ENCODE measurements around the gene TSSK2.

Gene TSSK2

DNA sequence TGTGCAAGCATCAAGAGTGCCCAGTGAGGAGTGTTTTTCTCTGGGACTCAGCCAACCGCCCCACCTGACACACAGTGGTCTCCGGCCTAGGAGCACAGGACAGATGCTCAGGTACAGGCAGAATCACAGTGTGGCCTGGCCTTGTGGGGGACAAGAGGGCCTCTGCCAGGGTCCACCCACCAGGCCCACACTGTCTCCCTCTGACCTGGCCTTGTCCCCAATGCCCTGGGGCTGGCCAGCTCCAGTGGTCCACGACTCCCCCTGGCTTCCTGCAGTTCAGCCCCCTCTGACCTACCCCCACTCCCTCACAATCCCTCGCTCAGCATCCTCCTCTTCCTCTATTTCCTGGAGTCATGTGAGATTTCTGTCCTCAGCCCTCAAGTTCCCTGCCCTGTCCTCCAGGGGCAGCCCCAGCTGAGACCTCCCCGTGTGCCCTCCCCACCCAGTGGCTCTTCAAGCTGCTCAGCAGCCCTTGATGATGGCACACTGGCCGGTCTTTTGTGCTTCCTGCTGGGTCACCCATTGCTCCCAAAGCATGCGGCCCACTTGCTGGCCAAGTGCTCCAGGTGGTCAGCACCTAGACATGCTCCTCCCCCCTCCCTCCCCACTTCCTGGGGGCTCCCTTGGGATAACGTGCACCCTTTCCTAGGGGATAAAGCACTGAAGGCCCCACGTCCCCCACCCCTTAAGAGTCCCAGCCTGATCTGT is 1.7 kb downstream of the TSSK2 start:
- Histone ChIP-seq H3K4me3 (ENCODE audit: low read length in 2 of 2) (no peak overlapping the region), H3K9me3 (replicated peaks in 1 of 2; ENCODE audit: control insufficient read depth in 2 of 2, insufficient read depth in 1 of 2, low read depth in 1 of 2, low read length in 2 of 2) (no peaks in the 10 kb centered on the region), H3K4me2 (ENCODE audit: insufficient read depth, low read length, poor library complexity, severe bottlenecking) (no peak overlapping the region), H3K36me3 (replicated peaks in 1 of 2; ENCODE audit: control insufficient read depth in 2 of 2, insufficient read depth in 2 of 2, low read length in 2 of 2) (peaks cover 47 to 64% of the 10 kb centered on the region in 2 donors), H3K4me1 (ENCODE audit: control insufficient read depth in 2 of 2, insufficient read depth in 1 of 2, low read depth in 1 of 2, low read length in 2 of 2) (no peaks in the 10 kb centered on the region), H4K91ac (ENCODE audit: low read depth, low read length, poor library complexity) (no peak overlapping the region), H3K23ac (ENCODE audit: low read depth, low read length, poor library complexity) (peak overlapping the region; percentile 65), H2BK5ac (ENCODE audit: low read length) (no peak overlapping the region), H3K18ac (ENCODE audit: low read length) (no peak overlapping the region), H3K27me3 (ENCODE audit: control insufficient read depth in 3 of 3, insufficient read depth in 3 of 3, low read depth in 1 of 3, low read length in 3 of 3) (no peaks in the 10 kb centered on the region), H3K14ac (ENCODE audit: low read length) (no peak overlapping the region), H2BK120ac (ENCODE audit: low read depth, low read length) (no peak overlapping the region), H4K8ac (ENCODE audit: low read depth, low read length) (peak overlapping the region; percentile 43), H2BK15ac (ENCODE audit: low read length) (no peak overlapping the region), H2AFZ (ENCODE audit: low read length) (no peak overlapping the region), H3K27ac (replicated peaks; ENCODE audit: low read length) (no peak overlapping the region), H3K9ac (ENCODE audit: low read depth, low read length, poor library complexity) (no peak overlapping the region), H3K79me1 (ENCODE audit: low read depth, low read length) (peaks cover 9% of the 10 kb centered on the region), H2BK12ac (ENCODE audit: low read length) (no peak overlapping the region), H2AK5ac (ENCODE audit: low read depth, low read length) (no peak overlapping the region), H3K4ac (ENCODE audit: low read length) (no peak overlapping the region)
- no CpG with 5 or more reads among the region's 9 CpGs for WGBS, 2 donors (ENCODE audit: extremely low coverage in 2 of 2, insufficient read length in 2 of 2, insufficient replicate concordance in 1 of 2)
- no peak for DNase-seq (ENCODE audit: low spot score)

DNA sequence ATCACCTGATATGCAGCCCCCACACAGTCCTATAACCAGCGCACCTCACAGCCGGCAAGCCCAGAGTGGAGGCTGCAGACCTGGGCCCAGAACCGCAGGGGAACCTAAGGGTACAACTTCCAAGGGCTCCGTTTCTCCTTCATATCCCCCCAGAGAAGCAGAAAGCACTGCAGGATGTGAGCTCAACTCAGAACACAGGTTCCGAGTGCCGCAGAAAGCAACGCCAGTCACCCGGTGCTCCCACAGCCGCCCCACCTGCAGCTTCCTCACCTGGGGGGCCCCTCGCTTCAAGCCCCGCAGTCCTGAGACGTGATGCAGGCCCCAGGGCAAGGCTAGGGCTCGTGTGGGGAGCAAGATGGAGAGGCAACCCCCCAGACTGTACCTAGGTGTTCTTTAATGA is 2.5 kb downstream of the TSSK2 start:
- Histone ChIP-seq H3K4ac (ENCODE audit: low read length) (no peak overlapping the region), H3K27me3 (ENCODE audit: control insufficient read depth in 3 of 3, insufficient read depth in 3 of 3, low read depth in 1 of 3, low read length in 3 of 3) (no peaks in the 10 kb centered on the region), H3K4me1 (ENCODE audit: control insufficient read depth in 2 of 2, insufficient read depth in 1 of 2, low read depth in 1 of 2, low read length in 2 of 2) (no peaks in the 10 kb centered on the region), H2AFZ (ENCODE audit: low read length) (no peak overlapping the region), H3K23ac (ENCODE audit: low read depth, low read length, poor library complexity) (no peak overlapping the region), H3K4me3 (ENCODE audit: low read length in 2 of 2) (no peak overlapping the region), H3K9me3 (replicated peaks in 1 of 2; ENCODE audit: control insufficient read depth in 2 of 2, insufficient read depth in 1 of 2, low read depth in 1 of 2, low read length in 2 of 2) (no peaks in the 10 kb centered on the region), H3K18ac (ENCODE audit: low read length) (no peak overlapping the region), H3K14ac (ENCODE audit: low read length) (no peak overlapping the region), H2BK5ac (ENCODE audit: low read length) (no peak overlapping the region), H4K8ac (ENCODE audit: low read depth, low read length) (no peak overlapping the region), H2BK12ac (ENCODE audit: low read length) (no peak overlapping the region), H2BK120ac (ENCODE audit: low read depth, low read length) (no peak overlapping the region), H3K27ac (replicated peaks; ENCODE audit: low read length) (no peak overlapping the region), H2BK15ac (ENCODE audit: low read length) (no peak overlapping the region), H3K36me3 (replicated peaks in 1 of 2; ENCODE audit: control insufficient read depth in 2 of 2, insufficient read depth in 2 of 2, low read length in 2 of 2) (peaks cover 53 to 71% of the 10 kb centered on the region in 2 donors), H2AK5ac (ENCODE audit: low read depth, low read length) (no peak overlapping the region), H3K4me2 (ENCODE audit: insufficient read depth, low read length, poor library complexity, severe bottlenecking) (no peak overlapping the region), H4K91ac (ENCODE audit: low read depth, low read length, poor library complexity) (no peak overlapping the region), H3K79me1 (ENCODE audit: low read depth, low read length) (peaks cover 9% of the 10 kb centered on the region), H3K9ac (ENCODE audit: low read depth, low read length, poor library complexity) (no peak overlapping the region)
- no CpG with 5 or more reads among the region's 13 CpGs for WGBS, 2 donors (ENCODE audit: extremely low coverage in 2 of 2, insufficient read length in 2 of 2, insufficient replicate concordance in 1 of 2)
- DNase-seq (ENCODE audit: low spot score): no peak

- Histone ChIP-seq H4K8ac (ENCODE audit: low read depth, low read length) (no peak overlapping the region), H3K18ac (ENCODE audit: low read length) (no peak overlapping the region), H3K36me3 (replicated peaks in 1 of 2; ENCODE audit: control insufficient read depth in 2 of 2, insufficient read depth in 2 of 2, low read length in 2 of 2) (peaks cover 60 to 79% of the 10 kb centered on the region in 2 donors), H2AFZ (ENCODE audit: low read length) (no peak overlapping the region), H3K27me3 (ENCODE audit: control insufficient read depth in 3 of 3, insufficient read depth in 3 of 3, low read depth in 1 of 3, low read length in 3 of 3) (no peaks in the 10 kb centered on the region), H4K91ac (ENCODE audit: low read depth, low read length, poor library complexity) (no peak overlapping the region), H3K4me3 (ENCODE audit: low read length in 2 of 2) (no peak overlapping the region), H2BK5ac (ENCODE audit: low read length) (no peak overlapping the region), H3K27ac (replicated peaks; ENCODE audit: low read length) (no peak overlapping the region), H3K4ac (ENCODE audit: low read length) (no peak overlapping the region), H3K4me2 (ENCODE audit: insufficient read depth, low read length, poor library complexity, severe bottlenecking) (no peak overlapping the region), H3K4me1 (ENCODE audit: control insufficient read depth in 2 of 2, insufficient read depth in 1 of 2, low read depth in 1 of 2, low read length in 2 of 2) (no peaks in the 10 kb centered on the region), H2AK5ac (ENCODE audit: low read depth, low read length) (no peak overlapping the region), H2BK120ac (ENCODE audit: low read depth, low read length) (no peak overlapping the region), H3K79me1 (ENCODE audit: low read depth, low read length) (peaks cover 9% of the 10 kb centered on the region), H3K23ac (ENCODE audit: low read depth, low read length, poor library complexity) (no peak overlapping the region), H2BK15ac (ENCODE audit: low read length) (no peak overlapping the region), H3K9ac (ENCODE audit: low read depth, low read length, poor library complexity) (no peak overlapping the region), H3K14ac (ENCODE audit: low read length) (no peak overlapping the region), H2BK12ac (ENCODE audit: low read length) (no peak overlapping the region), H3K9me3 (replicated peaks in 1 of 2; ENCODE audit: control insufficient read depth in 2 of 2, insufficient read depth in 1 of 2, low read depth in 1 of 2, low read length in 2 of 2) (no peaks in the 10 kb centered on the region)
- DNase-seq (ENCODE audit: low spot score): no peak
- no CpG with 5 or more reads among the region's 21 CpGs for WGBS, 2 donors (ENCODE audit: extremely low coverage in 2 of 2, insufficient read length in 2 of 2, insufficient replicate concordance in 1 of 2)
Measured at GRCh38 chr22:19134176-19134831, 3.2 kb downstream of the TSSK2 start.

DNA sequence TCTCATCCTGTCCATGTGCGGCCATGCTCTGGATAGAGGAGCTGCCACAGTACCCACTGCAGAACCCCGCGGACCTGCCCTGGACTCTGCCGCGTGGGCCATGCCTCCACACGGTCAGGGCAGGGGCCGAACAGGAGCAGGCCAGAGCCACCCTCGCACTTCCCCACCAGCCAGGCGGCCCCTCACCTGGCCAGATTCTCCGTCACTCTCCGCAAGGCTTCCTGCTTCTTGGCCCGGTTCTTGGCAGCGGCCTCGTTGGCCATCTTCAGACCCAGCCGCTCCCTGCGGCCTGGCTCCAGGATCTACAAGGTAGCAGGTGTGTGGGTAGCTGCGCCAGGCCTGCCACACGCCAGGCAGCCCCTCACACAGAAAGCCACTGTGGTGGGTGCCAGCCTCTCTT is 3.8 kb downstream of the TSSK2 start:
- H3K14ac ChIP-seq (ENCODE audit: low read length): no peak overlapping the region
- H3K27ac ChIP-seq (replicated peaks; ENCODE audit: low read length): no peak overlapping the region
- H2BK5ac ChIP-seq (ENCODE audit: low read length): no peak overlapping the region

More for the DNA sequence above, 3.8 kb downstream of the TSSK2 start:
- H3K4me1 ChIP-seq (ENCODE audit: control insufficient read depth in 2 of 2, insufficient read depth in 1 of 2, low read depth in 1 of 2, low read length in 2 of 2): no peaks in the 10 kb centered on the region
- no peak overlapping the region for H3K18ac ChIP-seq (ENCODE audit: low read length)
- no CpG with 5 or more reads among the region's 18 CpGs for WGBS, 2 donors (ENCODE audit: extremely low coverage in 2 of 2, insufficient read length in 2 of 2, insufficient replicate concordance in 1 of 2)
- DNase-seq (ENCODE audit: low spot score): no peak
- no peak overlapping the region for H3K23ac ChIP-seq (ENCODE audit: low read depth, low read length, poor library complexity)
- H2BK120ac ChIP-seq (ENCODE audit: low read depth, low read length): no peak overlapping the region
- H3K27me3 ChIP-seq (ENCODE audit: control insufficient read depth in 3 of 3, insufficient read depth in 3 of 3, low read depth in 1 of 3, low read length in 3 of 3): no peaks in the 10 kb centered on the region
- H3K4me2 ChIP-seq (ENCODE audit: insufficient read depth, low read length, poor library complexity, severe bottlenecking): no peak overlapping the region
- peaks cover 65 to 84% of the 10 kb centered on the region in 2 donors for H3K36me3 ChIP-seq (replicated peaks in 1 of 2; ENCODE audit: control insufficient read depth in 2 of 2, insufficient read depth in 2 of 2, low read length in 2 of 2)
- H4K91ac ChIP-seq (ENCODE audit: low read depth, low read length, poor library complexity): no peak overlapping the region
- no peaks in the 10 kb centered on the region for H3K9me3 ChIP-seq (replicated peaks in 1 of 2; ENCODE audit: control insufficient read depth in 2 of 2, insufficient read depth in 1 of 2, low read depth in 1 of 2, low read length in 2 of 2)
- H3K9ac ChIP-seq (ENCODE audit: low read depth, low read length, poor library complexity): no peak overlapping the region
- no peak overlapping the region for H2BK12ac ChIP-seq (ENCODE audit: low read length)
- H2AFZ ChIP-seq (ENCODE audit: low read length): no peak overlapping the region
- no peak overlapping the region for H3K4ac ChIP-seq (ENCODE audit: low read length)
- no peak overlapping the region for H4K8ac ChIP-seq (ENCODE audit: low read depth, low read length)
- no peak overlapping the region for H3K4me3 ChIP-seq (ENCODE audit: low read length in 2 of 2)
- H2AK5ac ChIP-seq (ENCODE audit: low read depth, low read length): no peak overlapping the region
- H3K79me1 ChIP-seq (ENCODE audit: low read depth, low read length): peaks cover 9% of the 10 kb centered on the region
- H2BK15ac ChIP-seq (ENCODE audit: low read length): no peak overlapping the region

All from neuronal stem cell (in vitro differentiated cells).